GM12878 (cell line): ENCODE results near the gene UBASH3B. TPM values are rescaled to one million over a fixed set of nuclear protein-coding genes. Genes with fewer than 3 reads are reported as not detected.

Source experiments
- ATAC-seq: fragments of 200-7000 bp; cut with Tn5 transposase; 3 replicates; pipeline ENCODE4 v1.9.1; 2020; ENCODE audit warnings: mild to moderate bottlenecking, moderate library complexity
- BruUV-seq: library from RNA; stranded (reverse); fragments of 400-500 nt; replicated peaks from 2 replicates; lab custom pipeline; 2021; lab: Mats Ljungman, UMichigan
- CTCF ChIA-PET: fragments of 300-600 bp; sonication (Branson Sonifier 250); formaldehyde crosslinking; extraction: SDS; loops from one replicate; lab custom pipeline; 2021; ENCODE audit warnings: inconsistent platforms; lab: Yijun Ruan, JAX
- POLR2A ChIA-PET: fragments of 350-600 bp; formaldehyde crosslinking; extraction: SDS; loops from one replicate; lab custom pipeline; 2021; ENCODE audit warnings: inconsistent platforms; lab: Charles Lee
- RAD21 ChIA-PET: fragments of 300-600 bp; sonication (Branson Sonifier 250); formaldehyde crosslinking; loops from one replicate; lab custom pipeline; 2023; ENCODE audit warnings: antibody characterized with exemption; ENCODE audit not compliant: unreplicated experiment; lab: Charles Lee
- SMC1A ChIA-PET: fragments of 300-600 bp; sonication (Branson Sonifier 250); formaldehyde crosslinking; loops from one replicate; lab custom pipeline; 2023; ENCODE audit not compliant: unreplicated experiment, uncharacterized antibody; lab: Charles Lee
- DNase-seq: peaks from one replicate; pipeline ENCODE4 v3.0.0-alpha.2; 2011; ENCODE audit warnings: low read depth, low spot score
- FAIRE-seq: peaks from 3 replicates; lab custom pipeline; 2011; peaks lifted over from hg19 to GRCh38; lab: Jason Lieb, UNC
- H2AFZ ChIP-seq: 2 replicates; pipeline ENCODE4 v1.6.0; 2011; ENCODE audit warnings: low read depth, low read length, control low read depth; ENCODE audit not compliant: control insufficient read depth
- H3K27ac ChIP-seq: 2 replicates; pipeline ENCODE4 v1.5.1; 2011; ENCODE audit warnings: control low read depth; ENCODE audit not compliant: control insufficient read depth, insufficient read depth
- H3K27me3 ChIP-seq, 2 experiments: replicated peaks in 1 of 2; 2 replicates each; pipeline versions ENCODE4 v1.6.0 to v1.6.1; 2011; ENCODE audit warnings: low read length in 1 of 2; ENCODE audit not compliant: control insufficient read depth in 2 of 2, insufficient read depth in 2 of 2
- H3K36me3 ChIP-seq, 2 experiments: 2 replicates each; pipeline ENCODE4 v1.5.1; 2011; ENCODE audit warnings: low read length in 1 of 2; ENCODE audit not compliant: control insufficient read depth in 2 of 2, insufficient read depth in 2 of 2
- H3K4me1 ChIP-seq: 2 replicates; pipeline ENCODE4 v1.6.1; 2011; ENCODE audit warnings: mild to moderate bottlenecking, low read length, moderate library complexity, mixed read lengths; ENCODE audit not compliant: control insufficient read depth, insufficient read depth
- H3K4me2 ChIP-seq: 2 replicates; pipeline ENCODE4 v1.6.0; 2011; ENCODE audit warnings: control low read depth; ENCODE audit not compliant: control insufficient read depth, insufficient read depth
- H3K4me3 ChIP-seq: fragments of 200-600 bp; sonication (generic); 2 replicates; pipeline ENCODE4 v1.5.1; 2016
- H3K79me2 ChIP-seq: 2 replicates; pipeline ENCODE4 v1.6.0; 2011; ENCODE audit warnings: low read length; ENCODE audit not compliant: control insufficient read depth, insufficient read depth
- H3K9ac ChIP-seq: 2 replicates; pipeline ENCODE4 v1.8.0; 2011; ENCODE audit warnings: low read length, control low read depth, mixed read lengths; ENCODE audit not compliant: control insufficient read depth, insufficient read depth
- H3K9me3 ChIP-seq: replicated peaks from 3 replicates; pipeline ENCODE4 v1.5.1; 2011; ENCODE audit warnings: mild to moderate bottlenecking, low read length; ENCODE audit not compliant: control insufficient read depth, insufficient read depth
- H4K20me1 ChIP-seq: 2 replicates; pipeline ENCODE4 v1.6.0; 2011; ENCODE audit not compliant: control insufficient read depth, insufficient read depth
- GABPA ChIP-seq: IDR thresholded peaks from 2 replicates; pipeline ENCODE4 v1.6.1; 2014; ENCODE audit warnings: antibody characterized with exemption, low read depth, mild to moderate bottlenecking, inconsistent platforms
- IRF3 ChIP-seq: fragments of 450-650 bp; IDR thresholded peaks from 2 replicates; pipeline ENCODE4 v1.6.1; 2014; ENCODE audit warnings: mild to moderate bottlenecking
- MEF2B ChIP-seq: fragments of 450-650 bp; IDR thresholded peaks from 2 replicates; pipeline ENCODE4 v1.6.1; 2018; ENCODE audit warnings: mild to moderate bottlenecking, moderate library complexity; ENCODE audit not compliant: partially characterized antibody, poor library complexity, severe bottlenecking
- POLR2AphosphoS5 ChIP-seq: IDR thresholded peaks from 2 replicates; pipeline ENCODE4 v1.6.1; 2011; ENCODE audit warnings: mild to moderate bottlenecking, low read length, inconsistent platforms
- RELB ChIP-seq: fragments of 450-650 bp; IDR thresholded peaks from 2 replicates; pipeline ENCODE4 v1.6.1; 2017; ENCODE audit warnings: low read depth, mild to moderate bottlenecking, moderate library complexity
- SMAD5 ChIP-seq: IDR thresholded peaks from 2 replicates; pipeline ENCODE4 v1.6.1; 2016; ENCODE audit warnings: antibody characterized with exemption, low read depth
- SREBF2 ChIP-seq: IDR thresholded peaks from 2 replicates; pipeline ENCODE4 v1.6.1; 2012; ENCODE audit warnings: mild to moderate bottlenecking, low read length
- STAT1 ChIP-seq: fragments of 450-650 bp; conservative IDR thresholded peaks from 2 replicates; pipeline ENCODE4 v1.6.1; 2014; ENCODE audit warnings: antibody characterized with exemption, mild to moderate bottlenecking
- WRNIP1 ChIP-seq: IDR thresholded peaks from 2 replicates; pipeline ENCODE4 v1.6.1; 2011; ENCODE audit warnings: low read depth, low read length, improper control_type of control experiment, borderline replicate concordance
- YY1 ChIP-seq: IDR thresholded peaks from 2 replicates; pipeline ENCODE4 v1.6.1; 2011; ENCODE audit warnings: low read depth, mild to moderate bottlenecking, low read length
- WGBS: methylation state at CpG from one replicate; pipeline ENCODE4 v1.1.6; 2016; ENCODE audit warnings: low lambda C conversion rate; ENCODE audit not compliant: insufficient replicate concordance, insufficient coverage; ENCODE audit errors: missing lambda C conversion rate; 5-methylcytosine and 5-hydroxymethylcytosine counted together
- in situ Hi-C: fragments of 300-500 bp; cut with MboI; formaldehyde crosslinking; loops from 9 replicates; pipeline ENCODE4 v1.14.3; 2018; ENCODE audit warnings: mixed read lengths
- intact Hi-C: fragments of 100-400 bp; cut with micrococcal nuclease; formaldehyde crosslinking; loops from one replicate; pipeline ENCODE4 v1.14.2; 2022; ENCODE audit not compliant: unreplicated experiment
- polyA plus RNA-seq, 11 experiments: library from polyadenylated mRNA; depleted of rRNA in 4 of 11; unstranded in 6 of 11; stranded (reverse) in 5 of 11; fragments of >200 nt; fragmentation: Nextera tagmentation in 4 of 11; fragmentation: Illumina TruSeq in 1 of 11; extraction: Ambion mirVana in 4 of 11; extraction: Trizol in 1 of 11; gene quantifications; 1 replicate in 1 of 11; 2 replicates in 10 of 11; pipeline versions ENCODE4 v1.2.1 to v1.2.3, GENCODE V29; 2011 to 2016; ENCODE audit warnings: inconsistent platforms in 2 of 11, missing spikeins in 2 of 11, low read depth in 1 of 11
- total RNA-seq, 4 experiments: library from RNA; depleted of rRNA in 3 of 4; stranded (reverse); fragments of >200 nt in 3 of 4; fragmentation: Illumina TruSeq in 1 of 4; extraction: Trizol in 1 of 4; gene quantifications; 2 replicates each; pipeline versions ENCODE4 v1.2.1 to v1.2.3, GENCODE V29; 2013 to 2021
- TF ChIP-seq, protein P1 (sequence below): fragments of 450-650 bp; formaldehyde crosslinking; IDR thresholded peaks from 2 replicates; pipeline ENCODE4 v1.4.0; 2022; ENCODE audit warnings: mild to moderate bottlenecking, moderate library complexity
- TF ChIP-seq, protein P2 (sequence below): IDR thresholded peaks from 2 replicates; pipeline ENCODE4 v1.6.1; 2012; ENCODE audit warnings: mild to moderate bottlenecking, low read depth, low read length

The UBASH3B gene
- total and polyA plus RNA-seq, 10 of the 15 experiments (the other 5 are each of a cell fraction or from before 2014, with no cell fraction given), result 0.18 to 3.3 (median 0.57) TPM

- no peaks in the 10 kb centered on the region for H3K9me3 ChIP-seq
- ChIA-PET POLR2A (interaction anchor here (1.0 kb wide), 1 partner anchor 91 kb away, joined by 3 read pairs; no protein-coding TSS in a partner anchor), RAD21 (no interaction called here), SMC1A (interaction anchor here (0.9 to 1.5 kb wide), 3 partner anchors 75 to 197 kb away, joined by 3 to 5 read pairs (median 5); no protein-coding TSS in a partner anchor), CTCF (interaction anchor here (0.6 to 1.6 kb wide), 7 partner anchors 10 to 273 kb away, joined by 3 read pairs; partner anchors contain the start of gene UBASH3B)
- H3K9ac ChIP-seq, result no peak overlapping the region
- no TSS peak for BruUV-seq
- peaks cover 3 to 12% of the 10 kb centered on the region in 2 experiments for H3K27me3 ChIP-seq
- ATAC-seq, result no peak
- H3K4me3 ChIP-seq, result no peak overlapping the region
- no peak overlapping the region for H3K4me2 ChIP-seq
- intact Hi-C loops (no loop called here), in situ Hi-C loops (no loop called here)
- no peak overlapping the region for H2AFZ ChIP-seq
- H3K36me3 ChIP-seq, result no peaks in the 10 kb centered on the region
- H3K4me1 ChIP-seq, result no peaks in the 10 kb centered on the region
- no peak for DNase-seq
- H3K79me2 ChIP-seq, result no peaks in the 10 kb centered on the region
- no peak for FAIRE-seq
- H4K20me1 ChIP-seq, result no peaks in the 10 kb centered on the region
- WGBS, result 47% methylated on average over 3 of the region's 3 CpGs
- no peak overlapping the region for H3K27ac ChIP-seq
- TF ChIP-seq POLR2AphosphoS5 (no peak), SREBF2 (no peak), WRNIP1 (no peak), RELB (no peak), MEF2B (no peak), SMAD5 (no peak), YY1 (no peak), IRF3 (no peak), GABPA (no peak), STAT1 (no peak)
- TF ChIP-seq, protein P1, sequence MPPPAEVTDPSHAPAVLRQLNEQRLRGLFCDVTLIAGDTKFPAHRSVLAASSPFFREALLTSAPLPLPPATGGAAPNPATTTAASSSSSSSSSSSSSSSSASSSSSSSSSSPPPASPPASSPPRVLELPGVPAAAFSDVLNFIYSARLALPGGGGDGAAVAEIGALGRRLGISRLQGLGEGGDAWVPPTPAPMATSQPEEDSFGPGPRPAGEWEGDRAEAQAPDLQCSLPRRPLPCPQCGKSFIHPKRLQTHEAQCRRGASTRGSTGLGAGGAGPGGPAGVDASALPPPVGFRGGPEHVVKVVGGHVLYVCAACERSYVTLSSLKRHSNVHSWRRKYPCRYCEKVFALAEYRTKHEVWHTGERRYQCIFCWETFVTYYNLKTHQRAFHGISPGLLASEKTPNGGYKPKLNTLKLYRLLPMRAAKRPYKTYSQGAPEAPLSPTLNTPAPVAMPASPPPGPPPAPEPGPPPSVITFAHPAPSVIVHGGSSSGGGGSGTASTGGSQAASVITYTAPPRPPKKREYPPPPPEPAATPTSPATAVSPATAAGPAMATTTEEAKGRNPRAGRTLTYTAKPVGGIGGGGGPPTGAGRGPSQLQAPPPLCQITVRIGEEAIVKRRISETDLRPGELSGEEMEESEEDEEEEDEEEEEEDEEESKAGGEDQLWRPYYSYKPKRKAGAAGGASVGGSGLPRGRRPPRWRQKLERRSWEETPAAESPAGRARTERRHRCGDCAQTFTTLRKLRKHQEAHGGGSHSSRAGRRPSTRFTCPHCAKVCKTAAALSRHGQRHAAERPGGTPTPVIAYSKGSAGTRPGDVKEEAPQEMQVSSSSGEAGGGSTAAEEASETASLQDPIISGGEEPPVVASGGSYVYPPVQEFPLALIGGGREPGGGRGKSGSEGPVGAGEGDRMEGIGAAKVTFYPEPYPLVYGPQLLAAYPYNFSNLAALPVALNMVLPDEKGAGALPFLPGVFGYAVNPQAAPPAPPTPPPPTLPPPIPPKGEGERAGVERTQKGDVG (CRISPR knock-in tag), result no peak
- TF ChIP-seq, protein P2, sequence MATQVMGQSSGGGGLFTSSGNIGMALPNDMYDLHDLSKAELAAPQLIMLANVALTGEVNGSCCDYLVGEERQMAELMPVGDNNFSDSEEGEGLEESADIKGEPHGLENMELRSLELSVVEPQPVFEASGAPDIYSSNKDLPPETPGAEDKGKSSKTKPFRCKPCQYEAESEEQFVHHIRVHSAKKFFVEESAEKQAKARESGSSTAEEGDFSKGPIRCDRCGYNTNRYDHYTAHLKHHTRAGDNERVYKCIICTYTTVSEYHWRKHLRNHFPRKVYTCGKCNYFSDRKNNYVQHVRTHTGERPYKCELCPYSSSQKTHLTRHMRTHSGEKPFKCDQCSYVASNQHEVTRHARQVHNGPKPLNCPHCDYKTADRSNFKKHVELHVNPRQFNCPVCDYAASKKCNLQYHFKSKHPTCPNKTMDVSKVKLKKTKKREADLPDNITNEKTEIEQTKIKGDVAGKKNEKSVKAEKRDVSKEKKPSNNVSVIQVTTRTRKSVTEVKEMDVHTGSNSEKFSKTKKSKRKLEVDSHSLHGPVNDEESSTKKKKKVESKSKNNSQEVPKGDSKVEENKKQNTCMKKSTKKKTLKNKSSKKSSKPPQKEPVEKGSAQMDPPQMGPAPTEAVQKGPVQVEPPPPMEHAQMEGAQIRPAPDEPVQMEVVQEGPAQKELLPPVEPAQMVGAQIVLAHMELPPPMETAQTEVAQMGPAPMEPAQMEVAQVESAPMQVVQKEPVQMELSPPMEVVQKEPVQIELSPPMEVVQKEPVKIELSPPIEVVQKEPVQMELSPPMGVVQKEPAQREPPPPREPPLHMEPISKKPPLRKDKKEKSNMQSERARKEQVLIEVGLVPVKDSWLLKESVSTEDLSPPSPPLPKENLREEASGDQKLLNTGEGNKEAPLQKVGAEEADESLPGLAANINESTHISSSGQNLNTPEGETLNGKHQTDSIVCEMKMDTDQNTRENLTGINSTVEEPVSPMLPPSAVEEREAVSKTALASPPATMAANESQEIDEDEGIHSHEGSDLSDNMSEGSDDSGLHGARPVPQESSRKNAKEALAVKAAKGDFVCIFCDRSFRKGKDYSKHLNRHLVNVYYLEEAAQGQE, result no peak
Observed at GRCh38 chr11:122777343-122777742, 121.8 kb downstream of the UBASH3B start.
